Activated CD8-positive, alpha-beta memory T cell treated with anti-CD3 and anti-CD28 coated beads for 24 hours (primary cell): ENCODE data around the gene IZUMO1.
A peak's percentile ranks its signal among the peaks of the same experiment; 100 is the strongest.
"Not testable (repeated sequence)": the region's sequence is repeated elsewhere in the genome, so short reads cannot be mapped to it uniquely, and the experiment has no call there.

Source experiments
- DNase-seq: peaks from one replicate; pipeline ENCODE4 v3.0.0-alpha.2; 2020

The IZUMO1 gene

GRCh38 chr19:48735031-48735615 is 11.6 kb downstream of the IZUMO1 start:
- no peak for DNase-seq

DNA sequence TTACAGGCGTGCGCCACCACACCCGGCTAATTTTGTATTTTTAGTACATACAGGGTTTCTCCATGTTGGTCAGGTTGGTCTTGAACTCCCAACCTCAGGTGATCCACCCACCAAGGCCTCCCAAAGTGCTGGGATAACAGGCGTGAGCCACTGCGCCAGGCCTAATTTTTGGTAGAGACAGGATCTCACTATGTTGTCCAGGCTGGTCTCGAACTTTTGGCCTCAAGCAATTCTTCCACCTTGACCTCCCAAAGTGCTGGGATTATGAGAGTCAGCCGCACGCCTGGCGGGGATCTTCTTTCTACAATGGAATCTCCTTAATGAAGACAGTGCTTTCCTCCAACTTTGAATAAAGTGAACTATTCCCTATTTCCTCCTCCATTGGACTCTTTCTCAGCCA is 12.1 kb downstream of the IZUMO1 start:
- DNase-seq, result no peak

DNA sequence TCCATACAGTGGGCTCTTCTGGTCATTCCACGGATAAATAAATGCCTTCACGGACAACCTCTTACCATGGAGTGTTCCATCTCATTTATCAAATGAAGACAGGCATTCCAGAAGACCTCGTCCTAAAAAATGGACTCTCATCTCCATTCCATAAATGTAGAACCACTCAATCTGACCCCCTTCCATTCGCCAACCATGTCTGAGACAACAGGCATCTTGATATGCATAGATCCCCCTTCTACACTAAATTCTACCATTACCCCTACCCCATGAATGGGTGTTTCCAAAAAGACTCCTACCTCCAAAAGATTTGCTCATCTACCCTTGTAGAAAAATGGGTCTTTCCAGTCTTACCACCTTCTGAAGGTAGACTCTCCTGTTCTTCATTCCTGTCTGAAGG is 15.3 kb downstream of the IZUMO1 start:
- DNase-seq, result no peak

DNA sequence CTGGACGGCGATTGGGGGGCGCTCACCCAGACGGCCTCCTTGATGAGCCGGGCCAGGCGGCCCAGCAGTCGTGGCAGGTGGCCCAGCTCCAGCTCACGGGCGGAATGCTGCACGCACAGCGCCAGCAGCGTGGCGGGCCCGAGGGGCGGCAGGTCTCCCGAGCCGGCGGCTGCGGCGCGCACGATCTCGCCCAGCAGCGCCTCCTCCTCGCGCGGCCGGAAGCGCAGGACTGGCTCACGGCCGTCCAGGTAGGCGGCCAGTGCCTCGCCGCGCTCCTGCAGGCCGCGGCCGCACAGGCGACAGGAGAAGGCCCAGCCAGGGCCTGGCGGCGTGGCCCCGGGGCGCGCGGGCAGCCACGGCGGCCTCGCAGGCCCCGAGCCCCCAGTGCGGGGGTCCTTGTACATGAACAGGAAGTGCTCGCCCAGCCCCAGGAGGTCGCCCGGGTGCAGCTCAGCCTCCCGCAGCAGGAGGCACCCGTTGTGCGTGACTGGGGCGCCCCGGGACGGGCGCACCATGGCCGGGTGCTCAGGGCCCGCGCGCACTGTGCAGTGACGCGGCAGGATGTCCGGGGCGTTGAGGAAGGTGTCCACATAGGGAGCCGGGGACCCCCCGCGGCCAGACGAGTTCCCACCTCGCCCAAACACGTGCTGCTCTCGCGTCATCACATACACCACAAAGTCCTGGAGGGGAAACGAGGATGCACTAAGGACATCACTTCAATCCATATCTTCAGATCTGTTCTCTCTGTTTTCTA is 17.6 kb downstream of the IZUMO1 start:
- DNase-seq, result no peak

GRCh38 chr19:48726556-48726955 is 20.2 kb downstream of the IZUMO1 start:
- no peak for DNase-seq

GRCh38 chr19:48724796-48725753 is 21.6 kb downstream of the IZUMO1 start:
- no peak for DNase-seq

DNA sequence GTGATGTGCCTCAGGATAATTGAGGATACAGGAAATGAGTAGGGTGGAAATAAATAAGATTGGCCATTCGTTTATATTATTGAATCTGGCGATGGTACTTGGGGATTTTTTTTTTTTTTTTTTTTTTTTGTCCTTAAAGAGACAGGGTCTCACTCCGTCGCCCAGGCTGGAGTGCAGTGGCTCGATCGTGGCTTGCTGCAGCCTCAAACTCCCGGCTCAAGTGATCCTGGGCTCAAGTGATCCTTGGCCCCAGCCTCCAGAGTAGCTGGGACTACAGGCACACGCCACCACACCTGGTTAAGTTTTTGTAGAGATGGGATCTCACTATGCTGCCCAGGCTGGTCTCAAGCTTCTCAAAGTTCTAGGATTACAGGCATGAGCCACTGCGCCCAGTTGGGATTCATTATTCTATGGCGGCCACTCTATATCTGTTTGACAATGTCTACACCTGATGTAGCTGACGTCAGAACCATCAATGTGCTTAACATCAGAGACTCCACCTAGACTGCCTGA is 24.5 kb downstream of the IZUMO1 start:
- no peak for DNase-seq

GRCh38 chr19:48720613-48721296 is 26.0 kb downstream of the IZUMO1 start:
- peak; percentile 93 for DNase-seq

DNA sequence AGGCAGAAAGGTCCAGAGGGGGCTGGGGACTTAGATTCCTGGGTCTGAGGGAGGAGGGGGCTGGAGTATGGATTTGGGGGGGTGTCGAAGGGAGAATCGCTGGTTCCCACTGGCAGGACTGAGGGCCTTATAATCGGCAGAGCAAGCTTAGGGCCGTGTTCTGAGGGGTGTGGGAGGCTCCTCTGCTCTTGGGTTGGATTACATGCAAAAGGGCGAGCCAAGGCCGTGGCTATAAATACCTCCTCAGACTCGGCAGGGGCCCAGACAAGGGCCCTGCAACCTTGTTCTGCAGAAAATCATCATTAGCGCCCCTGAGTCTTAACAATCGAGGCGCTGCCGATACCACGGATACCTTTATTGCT is 26.5 kb downstream of the IZUMO1 start:
- no peak for DNase-seq

- DNase-seq, result no peak
These were observed 27.2 kb downstream of the IZUMO1 start, which contains the start of gene MAMSTR for GRCh38 chr19:48719263-48720171. TSS of gene MAMSTR (minus strand) at chr19:48719725. CDS start at chr19:48719031, 694 bp downstream.

DNA sequence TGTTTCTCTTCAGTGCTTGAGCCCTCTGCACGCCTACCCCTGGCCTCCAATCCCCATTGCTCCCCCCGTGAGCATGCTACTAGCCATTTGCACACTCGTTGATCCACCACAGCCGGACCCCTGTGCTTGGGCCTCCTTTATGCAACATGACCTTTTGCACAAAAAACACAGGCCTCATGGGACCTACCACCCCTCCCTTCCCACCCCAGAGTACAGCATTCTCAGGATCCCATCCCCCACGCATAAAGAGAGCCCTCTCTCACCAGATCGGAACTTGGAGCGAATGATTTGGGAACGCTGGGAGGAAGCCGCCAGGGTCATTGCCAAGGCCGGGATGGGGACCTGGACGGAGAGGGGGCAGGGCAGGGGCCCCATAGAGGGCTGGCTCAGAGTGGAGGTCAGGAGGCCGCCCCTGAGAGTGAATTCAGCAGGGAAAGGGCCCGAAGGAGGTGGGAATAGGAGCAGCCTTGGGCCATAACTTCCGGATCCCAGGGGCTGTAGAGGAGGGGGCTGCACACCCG is 27.9 kb downstream of the IZUMO1 start:
- no peak for DNase-seq

GRCh38 chr19:48718106-48718505 is 28.6 kb downstream of the IZUMO1 start:
- DNase-seq, result not testable (repeated sequence)

GRCh38 chr19:48716562-48717291 is 30.0 kb downstream of the IZUMO1 start:
- DNase-seq, result no peak

DNA sequence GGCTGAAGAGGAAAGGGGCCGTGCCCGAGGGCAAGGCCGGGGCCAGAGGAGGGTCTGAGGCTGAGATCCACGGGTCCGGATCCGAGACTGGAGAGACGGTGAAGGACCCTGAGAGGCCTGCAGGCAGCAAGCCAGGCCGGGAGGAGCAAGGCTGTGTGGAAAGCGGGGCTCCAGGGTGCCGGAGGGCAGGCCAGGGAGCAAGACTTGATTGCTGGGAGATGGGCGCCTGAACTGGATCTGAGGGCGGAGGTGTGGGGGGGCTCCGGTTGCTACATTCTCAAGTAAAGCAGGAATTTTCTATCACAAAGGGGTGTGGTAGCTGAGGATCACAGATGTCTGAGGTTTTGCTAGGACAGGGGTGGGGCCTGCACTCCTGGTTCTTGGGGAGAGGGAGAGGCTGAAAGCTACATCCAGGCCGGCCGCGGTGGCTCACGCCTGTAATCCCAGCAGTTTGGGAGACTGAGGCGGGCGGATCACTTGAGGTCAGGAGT is 31.0 kb downstream of the IZUMO1 start:
- no peak for DNase-seq

- DNase-seq, result no peak
These were observed 31.7 kb downstream of the IZUMO1 start for GRCh38 chr19:48714759-48715675.

DNA sequence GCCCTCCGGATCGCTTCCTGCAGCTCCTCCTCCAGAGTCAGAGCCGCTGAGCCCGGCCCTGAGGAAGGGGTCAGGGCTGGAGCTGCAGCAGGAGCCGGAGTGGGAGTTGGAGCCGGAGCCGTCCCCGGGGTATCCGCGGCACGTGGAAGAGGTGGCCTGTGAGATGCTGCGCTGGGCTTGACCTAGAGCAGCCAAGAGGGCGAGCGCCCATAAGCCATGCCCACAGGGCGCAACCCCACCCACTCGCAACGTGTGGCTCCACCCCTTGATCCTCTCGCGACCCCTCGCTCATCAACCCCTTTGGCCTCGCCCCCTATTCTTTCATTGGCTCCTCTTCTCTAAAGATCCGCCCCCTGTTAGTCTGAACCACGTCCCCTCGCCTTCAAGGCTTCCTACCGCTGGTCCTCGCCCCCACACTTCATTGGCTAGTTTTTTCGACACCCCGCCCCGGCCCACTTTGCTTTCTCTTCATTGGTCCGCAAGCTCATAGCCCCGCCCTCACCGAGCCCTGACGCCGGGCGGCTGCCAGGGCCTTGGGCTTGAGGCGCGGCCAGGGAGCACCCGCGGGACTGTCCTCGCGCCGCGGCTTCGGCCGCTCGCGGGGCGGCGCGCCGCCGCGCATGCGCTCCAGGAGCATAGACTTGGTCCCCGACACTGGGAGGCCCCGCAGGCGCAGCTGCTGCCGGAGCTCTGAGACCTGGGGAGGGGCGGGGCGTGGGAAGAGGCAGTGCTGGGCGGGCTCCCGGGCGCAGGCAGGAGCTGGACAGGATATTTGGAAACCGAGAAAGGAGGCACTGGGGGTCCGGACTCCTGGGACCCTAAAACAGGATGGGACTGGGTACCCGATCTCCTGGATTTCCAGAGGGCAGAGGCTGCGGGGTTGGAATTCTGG is 32.6 kb downstream of the IZUMO1 start:
- DNase-seq, result peak; percentile 98

GRCh38 chr19:48713041-48713863 is 33.5 kb downstream of the IZUMO1 start:
- no peak for DNase-seq
